GM19463 (cell line): ENCODE results near the gene NME5.
"Not testable (repeated sequence)": the region's sequence is repeated elsewhere in the genome, so short reads cannot be mapped to it uniquely, and the experiment has no call there.

ENCODE experiments used
- ATAC-seq: cut with Tn5 transposase; IDR thresholded peaks from one replicate; pipeline ENCODE4 v1.9.1; 2021; ENCODE audit warnings: mild to moderate bottlenecking, moderate library complexity; ENCODE audit not compliant: unreplicated experiment

NME5 gene, protein sequence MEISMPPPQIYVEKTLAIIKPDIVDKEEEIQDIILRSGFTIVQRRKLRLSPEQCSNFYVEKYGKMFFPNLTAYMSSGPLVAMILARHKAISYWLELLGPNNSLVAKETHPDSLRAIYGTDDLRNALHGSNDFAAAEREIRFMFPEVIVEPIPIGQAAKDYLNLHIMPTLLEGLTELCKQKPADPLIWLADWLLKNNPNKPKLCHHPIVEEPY

GRCh38 chr5:138138949-138139780 is at the start of gene NME5:
TSS of gene NME5 (minus strand) at chr5:138139428. CDS start at chr5:138138780, 648 bp downstream.
- ATAC-seq = no peak

DNA sequence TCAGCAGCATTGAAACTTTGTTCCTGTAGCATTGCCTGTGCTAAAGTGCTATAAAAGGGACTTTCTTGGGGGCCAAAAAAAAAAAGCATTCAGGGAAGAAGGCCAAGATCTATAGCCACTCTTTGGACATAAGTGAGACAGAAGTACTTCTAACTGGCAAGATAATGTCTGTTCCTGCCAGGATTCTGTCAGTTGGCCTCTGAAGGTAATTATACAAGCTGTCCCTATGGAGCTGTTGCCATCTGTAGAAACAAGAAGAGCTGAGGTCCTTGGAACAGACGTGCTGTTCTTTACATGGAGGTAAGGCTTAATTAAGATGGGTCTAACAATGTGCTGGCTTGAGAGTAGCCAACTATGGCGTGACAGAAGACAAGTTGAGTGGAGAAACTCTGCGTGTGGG is 49.4 kb upstream of the NME5 start:
- ATAC-seq = no peak

GRCh38 chr5:138186002-138186447 is 46.8 kb upstream of the NME5 start:
- no peak for ATAC-seq

DNA sequence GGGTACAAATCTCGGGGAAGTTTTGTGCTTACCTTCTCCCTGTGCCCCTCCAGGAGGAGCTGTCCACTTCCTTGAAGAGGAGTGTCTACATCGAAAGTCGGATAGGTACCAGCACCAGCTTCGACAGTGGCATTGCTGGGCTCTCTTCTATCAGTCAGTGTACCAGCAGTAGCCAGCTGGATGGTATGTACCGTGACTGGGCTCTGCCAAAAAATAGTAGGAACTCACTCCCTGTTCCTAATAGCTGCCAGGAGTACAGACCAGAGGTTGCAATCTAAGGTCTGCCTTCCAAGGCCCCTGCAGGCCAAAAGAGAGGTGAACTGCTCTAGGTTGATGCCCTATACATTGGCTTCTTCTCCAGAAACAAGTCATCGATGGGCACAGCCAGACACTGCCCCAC is 43.6 kb upstream of the NME5 start:
- ATAC-seq = no peak

GRCh38 chr5:138180841-138181240 is 41.6 kb upstream of the NME5 start:
- no peak for ATAC-seq

- ATAC-seq = no peak
Measured at GRCh38 chr5:138180183-138180782, 41.1 kb upstream of the NME5 start.

- ATAC-seq = no peak
Measured at GRCh38 chr5:138179277-138179857, 40.1 kb upstream of the NME5 start.

DNA sequence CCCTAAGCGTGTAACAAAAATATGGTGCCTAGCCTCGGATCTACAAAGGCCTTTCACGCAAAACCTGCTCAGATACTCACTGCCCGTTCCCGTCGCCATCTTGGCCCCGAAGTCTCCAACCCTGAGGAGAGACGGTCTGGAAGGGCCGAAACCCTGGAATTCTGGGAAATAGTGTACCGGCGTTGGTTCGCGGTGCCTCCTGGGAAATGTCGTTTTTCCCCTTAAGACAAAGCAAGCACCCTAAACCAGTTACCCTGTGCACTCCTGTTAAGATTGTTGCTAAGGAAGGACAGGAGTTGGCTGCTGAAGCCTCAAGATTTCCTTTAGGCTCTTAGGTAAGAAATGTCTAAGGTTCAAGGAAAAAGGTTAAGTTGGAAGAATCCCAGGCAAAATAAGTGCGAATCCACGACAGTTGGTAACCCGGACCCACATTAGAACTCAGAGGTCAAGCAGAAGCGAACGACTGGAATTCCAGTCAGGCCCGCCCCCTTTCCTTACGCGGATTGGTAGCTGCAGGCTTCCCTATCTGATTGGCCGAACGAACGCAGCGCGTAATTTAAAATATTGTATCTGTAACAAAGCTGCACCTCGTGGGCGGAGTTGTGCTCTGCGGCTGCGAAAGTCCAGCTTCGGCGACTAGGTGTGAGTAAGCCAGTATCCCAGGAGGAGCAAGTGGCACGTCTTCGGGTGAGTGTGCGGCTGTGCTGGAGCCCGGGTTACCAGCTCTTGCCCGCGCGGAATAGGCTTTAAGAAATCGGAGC is 39.5 kb upstream of the NME5 start, which contains the start of the genes BRD8 and KIF20A:
BRD8 (minus strand) TSS at position 115 of the 761 bp plus-strand sequence; CDS start at position 99, 16 bp downstream.
KIF20A (plus strand) TSS at position 597 of the 761 bp plus-strand sequence. CDS start 569 bp downstream, outside the sequence.
- ATAC-seq = peak; percentile 89

DNA sequence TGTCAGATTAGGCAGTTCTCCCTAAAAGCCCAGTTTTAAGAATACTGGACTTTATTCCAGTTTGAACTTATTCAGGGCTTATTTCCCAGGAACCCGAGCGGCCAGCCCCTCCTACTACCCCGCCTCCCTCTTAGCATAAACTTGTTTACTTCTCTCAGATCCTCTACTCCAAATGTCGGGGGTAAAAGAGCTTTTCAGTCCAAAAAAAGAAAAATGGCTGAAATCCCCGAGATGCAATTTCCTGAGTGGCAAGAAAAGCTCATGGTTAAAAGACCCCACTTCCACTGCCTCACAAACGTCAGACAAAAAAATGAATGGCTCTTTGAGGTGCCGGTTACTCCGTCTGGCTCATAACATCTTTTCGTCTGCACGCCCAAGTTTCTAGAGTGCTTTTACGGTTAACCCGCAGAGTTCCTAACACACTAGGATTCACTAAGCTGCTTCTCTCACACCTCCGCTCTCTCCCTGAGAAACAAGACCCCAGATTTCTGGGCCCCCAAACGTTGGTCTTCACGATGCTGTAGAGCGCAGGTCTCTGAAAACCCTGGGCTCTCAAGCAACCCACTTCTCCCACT is 38.8 kb upstream of the NME5 start:
- ATAC-seq = no peak

DNA sequence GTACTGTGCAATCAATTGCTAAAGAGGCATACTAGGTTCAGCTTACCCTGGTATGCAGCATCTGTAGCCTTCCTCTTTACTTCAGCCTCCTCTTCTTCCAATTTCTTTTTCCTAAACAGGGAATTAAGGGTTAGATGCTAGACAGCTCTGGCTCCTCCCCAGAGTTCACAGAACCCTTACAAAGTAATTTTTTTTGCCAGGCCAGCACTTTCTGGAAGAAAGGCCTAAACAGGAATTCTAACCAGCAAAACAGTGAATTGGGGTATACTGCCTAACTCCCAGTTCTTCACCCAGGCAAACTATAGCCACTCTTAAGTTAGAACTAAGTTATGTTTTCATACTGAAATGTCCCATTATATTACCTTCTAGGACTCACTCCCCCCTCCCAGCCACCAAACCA is 31.1 kb upstream of the NME5 start:
- no peak for ATAC-seq

DNA sequence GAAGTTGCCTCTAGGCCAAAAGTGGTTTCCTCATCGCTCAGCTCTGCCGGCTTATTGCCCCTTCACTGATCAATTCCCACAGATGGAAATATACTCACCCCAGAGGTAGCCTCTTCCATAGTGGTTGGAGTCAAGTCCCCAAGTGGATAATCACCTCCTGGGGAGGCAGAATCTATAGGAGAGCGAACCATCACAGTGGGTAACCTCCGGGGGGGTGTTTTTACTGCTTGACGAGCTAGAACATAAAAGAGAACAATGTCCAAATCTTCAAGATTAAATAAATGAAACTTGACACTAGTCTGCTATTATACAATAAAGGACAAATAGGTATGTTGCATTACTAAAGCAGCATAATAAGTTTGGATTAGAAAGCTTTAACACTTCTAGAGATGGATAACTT is 29.9 kb upstream of the NME5 start:
- ATAC-seq = no peak

DNA sequence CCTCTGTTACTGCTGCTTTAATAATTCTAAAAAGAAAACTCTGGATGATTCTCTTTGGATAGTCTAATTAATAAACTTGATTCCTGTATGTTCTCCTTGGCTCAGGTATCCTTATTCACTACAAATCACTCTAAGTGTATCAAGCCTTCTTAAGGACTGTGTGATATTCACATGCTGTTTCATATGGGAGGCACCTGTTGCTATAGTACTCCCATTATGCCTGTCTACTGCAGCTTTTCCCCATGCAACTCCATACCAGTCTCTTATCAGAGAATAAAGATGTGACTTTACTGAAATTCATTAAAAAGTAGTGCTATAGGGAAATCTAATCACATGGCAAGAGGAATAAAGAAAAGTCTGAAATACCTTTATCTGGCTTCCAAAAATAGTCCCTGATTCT is 24.5 kb upstream of the NME5 start:
- ATAC-seq = no peak

- no peak for ATAC-seq
Measured at GRCh38 chr5:138160706-138161105, 21.5 kb upstream of the NME5 start.

- no peak for ATAC-seq
Measured at GRCh38 chr5:138159666-138160065, 20.4 kb upstream of the NME5 start.

DNA sequence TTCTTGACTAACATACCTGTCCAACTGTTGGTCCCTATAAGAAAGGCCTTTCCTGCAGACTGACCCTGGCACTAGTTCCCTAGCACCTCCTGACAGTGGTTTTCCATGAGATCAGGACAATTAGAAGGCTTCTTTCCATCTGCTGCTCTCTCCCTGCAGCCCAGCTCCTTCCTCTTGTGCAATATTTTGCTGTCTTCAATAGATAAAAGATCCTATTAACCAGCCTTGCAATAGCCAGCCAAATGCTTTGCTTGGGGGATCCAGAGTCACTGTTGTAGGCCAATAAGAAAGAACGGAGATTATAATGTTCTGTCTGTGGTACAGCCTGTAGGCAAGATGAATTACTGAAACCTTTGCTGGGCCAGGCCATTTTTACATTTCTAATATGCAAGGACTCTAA is 18.4 kb upstream of the NME5 start:
- ATAC-seq = no peak

GRCh38 chr5:138155977-138156376 is 16.7 kb upstream of the NME5 start:
- not testable (repeated sequence) for ATAC-seq

GRCh38 chr5:138149530-138149929 is 10.3 kb upstream of the NME5 start:
- ATAC-seq = no peak

DNA sequence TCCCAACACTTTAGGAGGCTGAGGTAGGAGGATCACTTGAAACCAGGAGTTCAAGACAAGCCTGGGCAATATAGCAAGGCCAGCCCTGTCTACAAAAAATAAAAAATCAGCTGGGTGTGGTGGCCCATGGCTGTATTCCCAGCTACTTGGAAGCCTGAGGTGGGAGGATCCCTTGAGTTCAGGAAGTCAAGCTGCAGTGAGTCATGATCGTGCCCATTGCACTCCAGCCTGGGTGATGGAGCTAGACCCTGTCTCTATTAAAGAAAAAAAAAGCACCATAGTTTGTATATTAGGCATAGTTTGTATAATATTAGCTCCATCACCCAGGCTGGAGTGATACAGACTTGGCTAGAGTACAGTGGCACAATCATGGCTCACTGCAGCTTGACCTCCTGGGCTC is 9.6 kb upstream of the NME5 start:
- ATAC-seq = no peak

- not testable (repeated sequence) for ATAC-seq
Measured at GRCh38 chr5:138143578-138143977, 4.3 kb upstream of the NME5 start.

DNA sequence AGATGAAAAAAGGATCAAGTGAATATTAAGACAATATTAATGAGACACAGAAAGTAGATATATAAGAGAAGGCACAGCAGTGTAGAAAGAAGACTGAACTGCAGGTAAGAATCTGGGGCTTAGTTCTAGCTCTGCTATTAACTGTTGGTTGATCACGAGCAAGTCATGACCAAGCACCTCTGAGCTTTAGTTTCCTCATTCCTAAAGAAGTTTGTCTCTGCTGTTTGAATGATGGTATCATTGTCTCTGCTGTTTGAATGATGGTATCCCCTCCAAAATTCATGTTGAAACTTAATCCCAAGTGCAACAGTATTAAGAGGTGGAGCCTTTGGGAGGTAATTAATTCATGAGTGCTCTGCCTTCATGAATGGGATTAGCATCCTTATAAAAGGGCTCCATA is 2.5 kb upstream of the NME5 start:
- no peak for ATAC-seq
